Stomach (tissue), 4 donors: ENCODE measurements around the gene DCX.

Experiments used
- CTCF ChIP-seq, 7 experiments: fragments of 450-650 bp in 4 of 7; fragments of 200-600 bp in 3 of 7; sonication (generic) in 3 of 7; IDR thresholded peaks; one replicate each; pipeline ENCODE4 v1.5.1; 2016 to 2019; ENCODE audit warnings: antibody characterized with exemption in 7 of 7, control low read depth in 2 of 7, mild to moderate bottlenecking in 1 of 7
- EP300 ChIP-seq: sonication (generic); formaldehyde crosslinking; IDR thresholded peaks from one replicate; pipeline ENCODE4 v1.6.1; 2017; ENCODE audit warnings: antibody characterized with exemption
- POLR2A ChIP-seq, 4 donors: fragments of 450-650 bp; IDR thresholded peaks; one replicate each; pipeline ENCODE4 v1.6.1; 2016; ENCODE audit warnings: antibody characterized with exemption in 4 of 4, control low read depth in 2 of 4, mild to moderate bottlenecking in 1 of 4, moderate library complexity in 1 of 4
- POLR2AphosphoS5 ChIP-seq, 3 donors: sonication (generic); formaldehyde crosslinking; IDR thresholded peaks; one replicate each; pipeline ENCODE4 v1.6.1; 2016; ENCODE audit warnings: antibody characterized with exemption in 3 of 3

GRCh38 chrX:111265486-111265885, 146.5 kb downstream of the DCX start:
- no peak for TF ChIP-seq CTCF (IDR thresholded peaks at IDR 0.05)
- no peak for TF ChIP-seq POLR2AphosphoS5 (IDR thresholded peaks at IDR 0.05)
- TF ChIP-seq POLR2A (IDR thresholded peaks at IDR 0.05): no peak
- no peak for TF ChIP-seq EP300
